Measurements from ENCODE around the gene TRPM3. TPM values are rescaled to one million over a fixed set of nuclear protein-coding genes. Genes with fewer than 3 reads are reported as not detected.
"Not testable (repeated sequence)": the region's sequence is repeated elsewhere in the genome, so short reads cannot be mapped to it uniquely, and the experiment has no call there.

TRPM3 gene
- total and polyA plus RNA-seq, 10 donors = 0.02 to 6.7 (median 1.6) TPM

DNA sequence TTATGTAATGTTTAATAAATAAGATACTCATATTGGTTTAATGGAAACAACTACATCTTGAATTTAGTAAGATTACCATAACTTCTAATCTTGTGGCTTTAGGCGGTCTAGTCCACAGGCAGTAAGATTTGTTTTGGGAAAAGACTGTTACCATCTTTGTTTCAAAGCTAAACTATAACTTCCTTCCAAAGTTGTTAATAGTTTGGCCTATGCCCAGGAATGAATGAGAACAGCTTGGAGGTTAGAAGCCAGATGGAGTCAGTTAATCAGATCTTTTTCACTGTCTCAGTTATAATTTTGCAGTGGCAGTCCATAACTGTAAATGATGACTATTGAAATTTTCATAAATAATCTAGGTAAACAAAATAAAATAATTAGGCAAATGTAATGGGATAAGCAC lies 465.1 kb downstream of the TRPM3 start:
- no peak for DNase-seq
- H3K27ac ChIP-seq = no peak overlapping the region
- no peaks in the 10 kb centered on the region for H3K4me1 ChIP-seq
- H3K36me3 ChIP-seq = no peaks in the 10 kb centered on the region
- no peak overlapping the region for H3K4me3 ChIP-seq
- peaks cover 0 to 26% (median 18%) of the 10 kb centered on the region in 8 donors for H3K9me3 ChIP-seq
- intact Hi-C loops (cut with DNase I; ENCODE audit: low total_unique reads) = no loop called here
- H3K27me3 ChIP-seq (replicated peaks in 1 of 7) = no peaks in the 10 kb centered on the region
- TF ChIP-seq, protein P1, sequence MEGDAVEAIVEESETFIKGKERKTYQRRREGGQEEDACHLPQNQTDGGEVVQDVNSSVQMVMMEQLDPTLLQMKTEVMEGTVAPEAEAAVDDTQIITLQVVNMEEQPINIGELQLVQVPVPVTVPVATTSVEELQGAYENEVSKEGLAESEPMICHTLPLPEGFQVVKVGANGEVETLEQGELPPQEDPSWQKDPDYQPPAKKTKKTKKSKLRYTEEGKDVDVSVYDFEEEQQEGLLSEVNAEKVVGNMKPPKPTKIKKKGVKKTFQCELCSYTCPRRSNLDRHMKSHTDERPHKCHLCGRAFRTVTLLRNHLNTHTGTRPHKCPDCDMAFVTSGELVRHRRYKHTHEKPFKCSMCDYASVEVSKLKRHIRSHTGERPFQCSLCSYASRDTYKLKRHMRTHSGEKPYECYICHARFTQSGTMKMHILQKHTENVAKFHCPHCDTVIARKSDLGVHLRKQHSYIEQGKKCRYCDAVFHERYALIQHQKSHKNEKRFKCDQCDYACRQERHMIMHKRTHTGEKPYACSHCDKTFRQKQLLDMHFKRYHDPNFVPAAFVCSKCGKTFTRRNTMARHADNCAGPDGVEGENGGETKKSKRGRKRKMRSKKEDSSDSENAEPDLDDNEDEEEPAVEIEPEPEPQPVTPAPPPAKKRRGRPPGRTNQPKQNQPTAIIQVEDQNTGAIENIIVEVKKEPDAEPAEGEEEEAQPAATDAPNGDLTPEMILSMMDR (IDR thresholded peaks at IDR 0.05 in 8 of 11, conservative IDR thresholded peaks at IDR 0.05 in 3 of 11) = no peak
- TF ChIP-seq POLR2AphosphoS5 (IDR thresholded peaks at IDR 0.05) (no peak), POLR2A (IDR thresholded peaks at IDR 0.05) (no peak)
- 84 to 93% (median 86%) methylated on average over 1 of the region's 1 CpG for WGBS, 5 donors

DNA sequence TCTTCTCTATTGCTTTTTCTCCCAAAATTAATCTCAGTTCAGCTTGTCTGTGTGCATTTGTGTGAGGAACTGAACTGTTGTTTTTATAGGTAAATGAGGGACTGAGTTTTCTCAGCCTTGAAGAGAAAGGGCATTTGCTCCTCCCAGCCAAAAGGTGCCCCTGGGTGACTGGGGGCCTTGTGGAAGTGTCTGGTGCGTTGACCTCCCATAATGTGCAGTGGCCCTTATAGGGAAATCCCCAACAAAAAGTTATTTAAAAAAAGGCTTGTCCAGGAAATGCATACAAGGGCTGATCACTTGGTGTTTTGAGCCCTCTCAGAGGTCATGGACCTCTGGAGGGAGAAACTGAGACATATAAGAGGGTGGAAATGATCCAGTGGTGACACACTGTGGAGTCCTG lies 467.3 kb downstream of the TRPM3 start:
- Histone ChIP-seq H3K36me3 (no peaks in the 10 kb centered on the region), H3K9me3 (peaks cover 0 to 33% (median 26%) of the 10 kb centered on the region in 8 donors), H3K27me3 (replicated peaks in 1 of 7) (no peaks in the 10 kb centered on the region), H3K4me3 (no peak overlapping the region), H3K4me1 (no peaks in the 10 kb centered on the region), H3K27ac (no peak overlapping the region)
- whole genome bisulfite sequencing, 5 donors = 37 to 75% (median 56%) methylated on average over 1 of the region's 1 CpG
- intact Hi-C loops (cut with DNase I; ENCODE audit: low total_unique reads) = no loop called here
- no peak for DNase-seq
- TF ChIP-seq, protein P1 (IDR thresholded peaks at IDR 0.05 in 8 of 11, conservative IDR thresholded peaks at IDR 0.05 in 3 of 11) = no peak
- TF ChIP-seq POLR2AphosphoS5 (IDR thresholded peaks at IDR 0.05) = no peak
- no peak for TF ChIP-seq POLR2A (IDR thresholded peaks at IDR 0.05)

DNA sequence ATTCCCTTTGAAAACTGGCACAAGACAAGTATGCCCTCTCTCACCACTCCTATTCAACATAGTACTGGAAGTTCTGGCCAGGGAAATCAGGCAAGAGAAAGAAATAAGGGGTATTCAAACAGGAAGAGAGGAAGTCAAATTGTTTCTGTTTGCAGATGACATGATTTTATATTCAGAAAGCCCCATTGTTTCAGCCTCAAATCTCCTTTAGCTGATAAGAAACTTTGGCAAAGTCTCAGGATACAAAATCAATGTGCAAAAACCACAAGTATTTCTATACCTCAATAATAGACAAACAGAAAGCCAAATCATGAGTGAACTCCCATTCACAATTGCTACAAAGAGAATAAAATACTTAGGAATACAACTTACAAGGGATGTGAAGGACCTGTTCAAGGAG lies 476.8 kb downstream of the TRPM3 start:
- DNase-seq; H3K27me3 ChIP-seq (replicated peaks in 1 of 7); H3K36me3 ChIP-seq; H3K4me1 ChIP-seq; H3K27ac ChIP-seq; H3K4me3 ChIP-seq: not testable (repeated sequence)
- intact Hi-C loops (cut with DNase I; ENCODE audit: low total_unique reads) = loop anchor here (10.0 kb wide), 1 partner anchor 610 kb away; no protein-coding TSS in a partner anchor
- peaks cover 0 to 18% (median 15%) of the 10 kb centered on the region in 8 donors for H3K9me3 ChIP-seq

DNA sequence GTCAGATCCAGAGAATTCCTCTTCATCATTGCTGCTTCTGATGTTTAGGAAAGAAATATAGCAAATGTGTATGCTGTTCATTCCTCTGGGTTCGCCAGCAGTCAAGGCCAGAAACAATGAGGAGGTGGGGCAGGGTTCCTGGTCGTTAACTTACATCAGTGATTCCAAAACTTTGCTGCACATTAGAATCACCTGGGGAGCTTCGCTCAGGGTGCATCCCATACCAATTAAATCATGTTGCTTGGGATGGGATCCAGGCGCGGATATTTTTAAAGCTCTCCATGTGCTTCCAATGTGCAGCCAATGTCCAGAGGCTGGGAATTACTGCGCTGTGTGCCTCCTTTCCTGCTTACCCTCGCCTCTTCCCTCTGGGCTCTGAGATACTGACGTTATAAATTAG lies 479.1 kb downstream of the TRPM3 start:
- intact Hi-C loops (cut with DNase I; ENCODE audit: low total_unique reads) = loop anchor here (10.0 kb wide), 1 partner anchor 612 kb away; no protein-coding TSS in a partner anchor

More for the DNA sequence above, 479.1 kb downstream of the TRPM3 start:
- H3K27me3 ChIP-seq (replicated peaks in 1 of 7) = peaks cover 0 to 5% (median 0%) of the 10 kb centered on the region in 7 donors
- no peak overlapping the region for H3K27ac ChIP-seq
- TF ChIP-seq POLR2AphosphoS5 (IDR thresholded peaks at IDR 0.05) (no peak), POLR2A (IDR thresholded peaks at IDR 0.05) (no peak)
- TF ChIP-seq, protein P1 (IDR thresholded peaks at IDR 0.05 in 8 of 11, conservative IDR thresholded peaks at IDR 0.05 in 3 of 11) = no peak
- no peak for DNase-seq
- H3K36me3 ChIP-seq = no peaks in the 10 kb centered on the region
- WGBS, 5 donors = 73 to 91% (median 87%) methylated on average over 8 of the region's 8 CpGs
- no peak overlapping the region for H3K4me3 ChIP-seq
- no peaks in the 10 kb centered on the region for H3K9me3 ChIP-seq
- no peaks in the 10 kb centered on the region for H3K4me1 ChIP-seq

All from spleen (tissue), 11 donors.